ENCODE results near the gene MPLKIP. TPM values are rescaled to one million over a fixed set of nuclear protein-coding genes. Genes with fewer than 3 reads are reported as not detected.

MPLKIP gene
- polyA plus RNA-seq, 1 of the 3 experiments (the other 2 are of a cell fraction), result 48.4 TPM

- Histone ChIP-seq H3K79me2 (ENCODE audit: insufficient read depth) (peaks cover 14% of the 10 kb centered on the region), H3K4me1 (ENCODE audit: control insufficient read depth in 1 of 2, insufficient read depth in 2 of 2, low read depth in 1 of 2, low read length in 1 of 2) (peaks cover 0 to 12% of the 10 kb centered on the region in 2 experiments; a peak in 2 of 4 replicates), H2AFZ (ENCODE audit: low read depth) (no peak overlapping the region), H3K9me3 (no peaks in the 10 kb centered on the region), H4K20me1 (ENCODE audit: insufficient read depth) (no peaks in the 10 kb centered on the region), H3K4me3 (ENCODE audit: low read depth in 2 of 2, low read length in 1 of 2) (no peak overlapping the region), H3K36me3 (replicated peaks in 1 of 2; ENCODE audit: control insufficient read depth in 1 of 2, insufficient read depth in 2 of 2, low read length in 1 of 2) (peaks cover 61 to 71% of the 10 kb centered on the region in 2 experiments), H3K27me3 (ENCODE audit: insufficient read depth) (no peaks in the 10 kb centered on the region), H3K9me2 (no peaks in the 10 kb centered on the region), H3K9ac (no peak overlapping the region), H3K27ac (ENCODE audit: low read depth in 2 of 2, low read length in 1 of 2) (no peak overlapping the region; a peak in 1 of 4 replicates), H3F3A (replicated peaks; ENCODE audit: insufficient read depth) (peaks cover 27% of the 10 kb centered on the region), H3K4me2 (no peak overlapping the region)
- POLR2A ChIA-PET, result no interaction called here
- TF ChIP-seq NRF1 (IDR thresholded peaks at IDR 0.05; ENCODE audit: low read depth, low read length) (no peak), TEAD4 (IDR thresholded peaks at IDR 0.05; ENCODE audit: borderline replicate concordance, insufficient read depth) (no peak), SIN3A (IDR thresholded peaks at IDR 0.05; ENCODE audit: borderline replicate concordance, low read depth, low read length) (no peak), SMC3 (IDR thresholded peaks at IDR 0.05; ENCODE audit: low read depth, low read length) (no peak), RFX5 (IDR thresholded peaks at IDR 0.05; ENCODE audit: low read length) (no peak), NFIC (IDR thresholded peaks at IDR 0.05; ENCODE audit: borderline replicate concordance) (no peak), EP300 (IDR thresholded peaks at IDR 0.05; ENCODE audit: borderline replicate concordance in 1 of 2, low read depth in 1 of 2, low read length in 1 of 2) (no peak), RCOR1 (IDR thresholded peaks at IDR 0.05; ENCODE audit: low read length) (no peak), MXI1 (IDR thresholded peaks at IDR 0.05; ENCODE audit: low read depth, low read length) (no peak), USF2 (IDR thresholded peaks at IDR 0.05; ENCODE audit: borderline replicate concordance, low read depth, low read length) (no peak), RXRA (IDR thresholded peaks at IDR 0.05; ENCODE audit: borderline replicate concordance, low read depth) (no peak), IRF3 (IDR thresholded peaks at IDR 0.05; ENCODE audit: low read depth, low read length) (no peak), FOXM1 (IDR thresholded peaks at IDR 0.05; ENCODE audit: low read depth) (no peak), EZH2phosphoT487 (IDR thresholded peaks at IDR 0.05; ENCODE audit: borderline replicate concordance, low read depth) (no peak), CTCF (IDR thresholded peaks at IDR 0.05) (no peak), TCF12 (IDR thresholded peaks at IDR 0.05) (no peak), RAD21 (IDR thresholded peaks at IDR 0.05; ENCODE audit: low read length) (no peak), GABPA (IDR thresholded peaks at IDR 0.05; ENCODE audit: low read depth) (no peak)
- DNase-seq, result no peak
- WGBS (ENCODE audit: low lambda C conversion rate), result 97% methylated on average over 8 of the region's 8 CpGs
- CTCF ChIA-PET, result interaction anchor here (1.3 to 1.9 kb wide), 3 partner anchors 41 kb away, joined by 3 to 6 read pairs (median 4); partner anchors contain the start of genes MPLKIP and SUGCT
These were observed 40.6 kb downstream of the MPLKIP start for GRCh38 chr7:40093631-40094350.
